Left cardiac atrium (tissue), 2 donors: ENCODE results near the gene FFAR2. TPM values are rescaled to one million over a fixed set of nuclear protein-coding genes. Genes with fewer than 3 reads are reported as not detected.

Experiments used
- total RNA-seq, 2 donors: library from RNA; stranded (reverse); fragmentation: NEBNext Ultra II Directional; extraction: Animal tissue kit (Norgen Biotek cat#: 25700); gene quantifications; one replicate each; pipeline ENCODE4 v1.2.1, GENCODE V29; 2021
- donor health status: DM: no; HTN: yes; CAD: no; lungs with severe emphysema.
- donor health status: DM: yes; HTN: yes; CAD: no.

FFAR2 gene
- total RNA-seq, 2 donors from 2014 or later = 0.44 to 0.47 TPM

Other genes starting within 250 kb of the FFAR2 start
- not detected for gene FAM187B, start 219.5 kb upstream of the FFAR2 start, total RNA-seq
- gene LSR, start 199.3 kb upstream of the FFAR2 start, total RNA-seq = 1 to 10 TPM; 7.5 to 7.6 TPM
- 100 to 1,000 TPM; 130 to 147 TPM for gene USF2, start 179.3 kb upstream of the FFAR2 start, total RNA-seq
- gene HAMP, start 165.7 kb upstream of the FFAR2 start, total RNA-seq = 1 to 10 TPM in 1 of 2 donors, under 1 TPM in 1; 0.41 to 7.6 TPM
- gene MAG, start 156.1 kb upstream of the FFAR2 start, total RNA-seq = not detected
- gene CD22, start 119.1 kb upstream of the FFAR2 start, total RNA-seq = under 1 TPM; 0.39 to 0.56 TPM
- gene FFAR1, start 100.4 kb upstream of the FFAR2 start, total RNA-seq = not detected
- gene FFAR3, start 89.8 kb upstream of the FFAR2 start, total RNA-seq = under 1 TPM; 0.18 to 0.44 TPM
- not detected for gene GPR42, start 77.2 kb upstream of the FFAR2 start, total RNA-seq
- gene KRTDAP, start 42.2 kb downstream of the FFAR2 start, total RNA-seq = not detected
- 1 to 10 TPM; 7.5 to 7.6 TPM for gene DMKN, start 65.4 kb downstream of the FFAR2 start, total RNA-seq
- not detected for gene SBSN, start 80.1 kb downstream of the FFAR2 start, total RNA-seq
- gene GAPDHS, start 85.2 kb downstream of the FFAR2 start, total RNA-seq = not detected
- gene TMEM147, start 97.4 kb downstream of the FFAR2 start, total RNA-seq = 10 to 100 TPM; 78.1 to 87.5 TPM
- gene ATP4A, start 115.4 kb downstream of the FFAR2 start, total RNA-seq = not detected
- not detected for gene PMIS2, start 137.9 kb downstream of the FFAR2 start, total RNA-seq
- 1 to 10 TPM; 3.8 to 4.2 TPM for gene HAUS5, start 164.5 kb downstream of the FFAR2 start, total RNA-seq
- 10 to 100 TPM; 51.3 to 54.2 TPM for gene RBM42, start 180.8 kb downstream of the FFAR2 start, total RNA-seq
- gene ETV2, start 193.5 kb downstream of the FFAR2 start, total RNA-seq = under 1 TPM; 0.29 to 0.88 TPM
- 1,000 to 10,000 TPM in 1 of 2 donors, 100 to 1,000 TPM in 1; 934 to 1,059 TPM for gene COX6B1, start 200.1 kb downstream of the FFAR2 start, total RNA-seq
- gene UPK1A, start 218.3 kb downstream of the FFAR2 start, total RNA-seq = not detected